Measurements from ENCODE around the gene FAM107A. TPM values are rescaled to one million over a fixed set of nuclear protein-coding genes. Genes with fewer than 3 reads are reported as not detected.

FAM107A gene
- total and polyA plus RNA-seq, 2 of the 13 experiments (the other 11 are each of a cell fraction or from before 2014, with no cell fraction given), result not detected

DNA sequence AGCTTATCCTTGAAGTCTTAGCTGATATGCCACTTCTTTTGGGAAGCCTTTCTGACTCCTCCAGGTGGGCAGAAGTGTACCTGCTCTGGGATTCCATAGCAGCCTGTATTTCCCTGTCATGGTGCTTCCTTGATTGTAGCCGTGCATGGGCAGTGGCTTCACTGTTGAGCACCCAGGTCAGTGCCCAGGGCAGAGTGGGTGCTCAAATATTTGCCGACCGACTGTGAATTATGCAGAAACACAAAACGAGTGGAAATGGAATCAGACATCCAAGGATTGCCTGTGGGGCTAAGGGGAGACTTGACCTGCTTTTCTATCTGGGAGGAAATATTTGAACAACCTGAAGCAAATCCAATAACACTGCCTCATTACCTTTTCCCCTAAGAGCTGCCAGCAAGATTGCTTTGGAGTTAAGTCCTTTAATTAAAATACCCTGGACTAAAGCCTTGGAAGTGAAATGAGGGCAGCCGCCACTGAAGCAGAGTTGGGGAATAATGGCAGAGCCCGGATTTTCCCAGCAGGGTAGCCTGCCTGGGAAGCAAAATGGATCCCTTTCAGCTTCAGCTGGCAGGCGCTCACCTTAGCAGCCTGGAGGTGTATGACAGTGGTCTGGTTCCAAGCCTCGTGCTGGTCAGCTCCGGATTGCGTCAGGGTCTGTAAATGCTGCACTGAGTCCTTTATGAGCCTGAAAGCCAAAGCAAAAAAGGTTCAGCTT is 55.1 kb downstream of the FAM107A start (continued):
- TF ChIP-seq ZNF503 (CRISPR knock-in tag; IDR thresholded peaks at IDR 0.05) (no peak), ZNF317 (CRISPR knock-in tag; IDR thresholded peaks at IDR 0.05) (0 out of 2 replicates have a peak, but pooled peaks have one; percentile 26), ZFX (CRISPR knock-in tag; IDR thresholded peaks at IDR 0.05; ENCODE audit: low read depth) (no peak; the same call in 1 of the 2 replicates), XBP1 (CRISPR knock-in tag; IDR thresholded peaks at IDR 0.05) (no peak), ZNF570 (CRISPR knock-in tag; IDR thresholded peaks at IDR 0.05; ENCODE audit: borderline replicate concordance) (no peak), CCDC6 (CRISPR knock-in tag; IDR thresholded peaks at IDR 0.05) (no peak), TMF1 (CRISPR knock-in tag; IDR thresholded peaks at IDR 0.05; ENCODE audit: low read depth) (0 out of 2 replicates have a peak, but pooled peaks have one; percentile 36), NR1H2 (CRISPR knock-in tag; IDR thresholded peaks at IDR 0.05; ENCODE audit: borderline replicate concordance, low read depth) (no peak), RXRA (CRISPR knock-in tag; IDR thresholded peaks at IDR 0.05) (no peak), HMGA1 (CRISPR knock-in tag; conservative IDR thresholded peaks at IDR 0.05) (no peak), SMAD1 (CRISPR knock-in tag; IDR thresholded peaks at IDR 0.05; ENCODE audit: borderline replicate concordance, low read depth) (no peak), HNRNPK (IDR thresholded peaks at IDR 0.05; ENCODE audit: low read depth, low read length, poor library complexity, severe bottlenecking) (no peak), ZNF737 (CRISPR knock-in tag; IDR thresholded peaks at IDR 0.05; ENCODE audit: borderline replicate concordance) (no peak), CC2D1A (CRISPR knock-in tag; IDR thresholded peaks at IDR 0.05) (no peak), ZNF614 (CRISPR knock-in tag; IDR thresholded peaks at IDR 0.05; ENCODE audit: borderline replicate concordance) (no peak), ZNF512 (CRISPR knock-in tag; IDR thresholded peaks at IDR 0.05) (no peak)
- TF ChIP-seq, protein P1, sequence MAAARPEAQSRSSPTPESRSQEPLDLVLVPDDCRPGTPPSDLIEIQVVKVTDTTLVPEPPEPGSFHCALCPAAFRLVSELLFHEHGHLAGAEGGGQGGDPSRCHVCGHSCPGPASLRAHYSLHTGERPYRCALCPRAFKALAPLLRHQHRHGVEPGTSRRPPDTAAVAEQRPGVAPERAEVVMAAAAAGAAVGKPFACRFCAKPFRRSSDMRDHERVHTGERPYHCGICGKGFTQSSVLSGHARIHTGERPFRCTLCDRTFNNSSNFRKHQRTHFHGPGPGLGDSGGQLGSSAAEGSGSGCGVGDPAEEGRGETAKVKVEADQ (CRISPR knock-in tag; IDR thresholded peaks at IDR 0.05; ENCODE audit: borderline replicate concordance), result no peak
- TF ChIP-seq, protein P2, sequence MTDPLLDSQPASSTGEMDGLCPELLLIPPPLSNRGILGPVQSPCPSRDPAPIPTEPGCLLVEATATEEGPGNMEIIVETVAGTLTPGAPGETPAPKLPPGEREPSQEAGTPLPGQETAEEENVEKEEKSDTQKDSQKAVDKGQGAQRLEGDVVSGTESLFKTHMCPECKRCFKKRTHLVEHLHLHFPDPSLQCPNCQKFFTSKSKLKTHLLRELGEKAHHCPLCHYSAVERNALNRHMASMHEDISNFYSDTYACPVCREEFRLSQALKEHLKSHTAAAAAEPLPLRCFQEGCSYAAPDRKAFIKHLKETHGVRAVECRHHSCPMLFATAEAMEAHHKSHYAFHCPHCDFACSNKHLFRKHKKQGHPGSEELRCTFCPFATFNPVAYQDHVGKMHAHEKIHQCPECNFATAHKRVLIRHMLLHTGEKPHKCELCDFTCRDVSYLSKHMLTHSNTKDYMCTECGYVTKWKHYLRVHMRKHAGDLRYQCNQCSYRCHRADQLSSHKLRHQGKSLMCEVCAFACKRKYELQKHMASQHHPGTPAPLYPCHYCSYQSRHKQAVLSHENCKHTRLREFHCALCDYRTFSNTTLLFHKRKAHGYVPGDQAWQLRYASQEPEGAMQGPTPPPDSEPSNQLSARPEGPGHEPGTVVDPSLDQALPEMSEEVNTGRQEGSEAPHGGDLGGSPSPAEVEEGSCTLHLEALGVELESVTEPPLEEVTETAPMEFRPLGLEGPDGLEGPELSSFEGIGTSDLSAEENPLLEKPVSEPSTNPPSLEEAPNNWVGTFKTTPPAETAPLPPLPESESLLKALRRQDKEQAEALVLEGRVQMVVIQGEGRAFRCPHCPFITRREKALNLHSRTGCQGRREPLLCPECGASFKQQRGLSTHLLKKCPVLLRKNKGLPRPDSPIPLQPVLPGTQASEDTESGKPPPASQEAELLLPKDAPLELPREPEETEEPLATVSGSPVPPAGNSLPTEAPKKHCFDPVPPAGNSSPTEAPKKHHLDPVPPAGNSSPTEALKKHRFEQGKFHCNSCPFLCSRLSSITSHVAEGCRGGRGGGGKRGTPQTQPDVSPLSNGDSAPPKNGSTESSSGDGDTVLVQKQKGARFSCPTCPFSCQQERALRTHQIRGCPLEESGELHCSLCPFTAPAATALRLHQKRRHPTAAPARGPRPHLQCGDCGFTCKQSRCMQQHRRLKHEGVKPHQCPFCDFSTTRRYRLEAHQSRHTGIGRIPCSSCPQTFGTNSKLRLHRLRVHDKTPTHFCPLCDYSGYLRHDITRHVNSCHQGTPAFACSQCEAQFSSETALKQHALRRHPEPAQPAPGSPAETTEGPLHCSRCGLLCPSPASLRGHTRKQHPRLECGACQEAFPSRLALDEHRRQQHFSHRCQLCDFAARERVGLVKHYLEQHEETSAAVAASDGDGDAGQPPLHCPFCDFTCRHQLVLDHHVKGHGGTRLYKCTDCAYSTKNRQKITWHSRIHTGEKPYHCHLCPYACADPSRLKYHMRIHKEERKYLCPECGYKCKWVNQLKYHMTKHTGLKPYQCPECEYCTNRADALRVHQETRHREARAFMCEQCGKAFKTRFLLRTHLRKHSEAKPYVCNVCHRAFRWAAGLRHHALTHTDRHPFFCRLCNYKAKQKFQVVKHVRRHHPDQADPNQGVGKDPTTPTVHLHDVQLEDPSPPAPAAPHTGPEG (CRISPR knock-in tag; IDR thresholded peaks at IDR 0.05), result no peak

Data from HepG2 (cell line).